LNCAP (cell line): Measurements from ENCODE around the gene COMMD3.

ENCODE experiments used
- TF ChIP-seq, protein P1 (sequence below): fragments of 450-650 bp; IDR thresholded peaks from 2 replicates; pipeline ENCODE4 v1.5.1; 2017; ENCODE audit warnings: mild to moderate bottlenecking

COMMD3 gene

DNA sequence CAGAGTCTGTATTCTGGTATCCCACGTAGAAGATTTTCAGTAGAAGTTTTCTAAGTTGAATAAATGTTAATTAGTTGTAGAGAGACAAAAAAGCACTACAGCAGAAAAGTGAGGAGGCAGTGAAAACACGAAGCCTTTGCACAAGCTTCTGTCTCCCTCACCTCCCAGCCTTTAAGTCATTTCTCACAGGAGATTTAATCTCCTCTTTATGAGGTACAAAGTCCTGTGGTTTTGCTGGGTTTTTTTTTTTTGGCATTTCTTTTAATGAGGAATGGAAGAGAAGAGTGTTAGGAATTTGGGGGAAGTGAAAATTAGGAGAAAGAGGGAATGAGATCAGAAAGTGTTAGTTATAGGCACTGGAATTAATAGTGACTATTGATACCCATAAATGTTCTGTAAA lies 50.6 kb downstream of the COMMD3 start:
- TF ChIP-seq, protein P1, sequence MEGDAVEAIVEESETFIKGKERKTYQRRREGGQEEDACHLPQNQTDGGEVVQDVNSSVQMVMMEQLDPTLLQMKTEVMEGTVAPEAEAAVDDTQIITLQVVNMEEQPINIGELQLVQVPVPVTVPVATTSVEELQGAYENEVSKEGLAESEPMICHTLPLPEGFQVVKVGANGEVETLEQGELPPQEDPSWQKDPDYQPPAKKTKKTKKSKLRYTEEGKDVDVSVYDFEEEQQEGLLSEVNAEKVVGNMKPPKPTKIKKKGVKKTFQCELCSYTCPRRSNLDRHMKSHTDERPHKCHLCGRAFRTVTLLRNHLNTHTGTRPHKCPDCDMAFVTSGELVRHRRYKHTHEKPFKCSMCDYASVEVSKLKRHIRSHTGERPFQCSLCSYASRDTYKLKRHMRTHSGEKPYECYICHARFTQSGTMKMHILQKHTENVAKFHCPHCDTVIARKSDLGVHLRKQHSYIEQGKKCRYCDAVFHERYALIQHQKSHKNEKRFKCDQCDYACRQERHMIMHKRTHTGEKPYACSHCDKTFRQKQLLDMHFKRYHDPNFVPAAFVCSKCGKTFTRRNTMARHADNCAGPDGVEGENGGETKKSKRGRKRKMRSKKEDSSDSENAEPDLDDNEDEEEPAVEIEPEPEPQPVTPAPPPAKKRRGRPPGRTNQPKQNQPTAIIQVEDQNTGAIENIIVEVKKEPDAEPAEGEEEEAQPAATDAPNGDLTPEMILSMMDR, result no peak

DNA sequence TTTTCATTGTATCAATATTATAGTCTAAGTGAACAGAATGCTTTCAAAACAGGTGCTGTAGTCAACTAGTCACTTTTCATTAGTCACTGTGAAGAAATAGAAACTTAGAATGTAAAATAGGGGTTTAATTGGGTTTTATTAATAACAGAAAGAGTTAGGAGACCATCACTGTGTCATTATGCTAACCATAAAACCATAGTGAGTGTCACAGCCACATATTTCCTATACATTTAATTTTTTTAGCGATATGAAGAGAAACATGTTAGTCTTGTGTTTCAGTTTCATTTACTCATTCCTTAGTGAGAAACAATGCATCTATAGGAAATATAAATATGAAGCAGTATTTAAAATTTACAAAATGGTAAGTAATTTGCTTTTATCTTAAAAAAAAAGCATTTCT lies 51.3 kb downstream of the COMMD3 start:
- TF ChIP-seq, protein P1, result no peak

DNA sequence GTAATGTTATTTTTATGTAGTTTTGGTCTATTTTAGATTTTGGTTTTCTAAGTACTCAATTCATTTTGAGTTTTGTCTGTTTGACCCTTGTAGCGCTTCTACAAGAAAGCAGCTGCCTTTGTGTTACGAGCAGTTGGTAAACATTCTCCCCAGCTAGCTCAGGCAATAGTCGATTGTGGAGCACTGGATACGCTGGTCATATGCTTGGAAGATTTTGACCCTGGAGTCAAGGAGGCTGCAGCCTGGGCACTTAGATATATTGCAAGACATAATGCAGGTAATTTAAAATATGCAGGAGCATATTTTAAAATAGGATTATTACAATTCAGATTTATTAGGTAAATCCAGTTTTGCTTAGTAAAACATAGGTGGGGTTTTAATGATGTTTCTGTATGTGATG lies 52.2 kb downstream of the COMMD3 start:
- TF ChIP-seq, protein P1, result no peak

DNA sequence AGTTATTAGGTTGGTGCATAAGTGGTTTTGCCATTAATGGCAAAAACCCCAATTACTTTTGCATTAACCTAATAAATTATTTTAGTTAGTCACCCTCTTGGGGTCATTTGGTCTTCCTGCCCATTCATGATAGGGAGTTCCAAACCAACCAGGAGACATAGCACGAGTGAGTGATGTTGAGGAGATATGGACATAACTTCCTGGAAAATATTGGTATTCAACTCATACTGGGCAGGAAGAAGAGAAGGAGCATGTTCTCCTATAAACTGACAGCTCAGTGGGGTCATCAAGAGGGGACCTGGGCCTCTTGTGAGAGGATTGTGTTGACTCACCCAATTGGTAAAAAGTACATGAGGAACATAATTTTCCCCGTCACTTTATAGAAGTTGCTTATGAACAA lies 52.8 kb downstream of the COMMD3 start:
- TF ChIP-seq, protein P1, result no peak

DNA sequence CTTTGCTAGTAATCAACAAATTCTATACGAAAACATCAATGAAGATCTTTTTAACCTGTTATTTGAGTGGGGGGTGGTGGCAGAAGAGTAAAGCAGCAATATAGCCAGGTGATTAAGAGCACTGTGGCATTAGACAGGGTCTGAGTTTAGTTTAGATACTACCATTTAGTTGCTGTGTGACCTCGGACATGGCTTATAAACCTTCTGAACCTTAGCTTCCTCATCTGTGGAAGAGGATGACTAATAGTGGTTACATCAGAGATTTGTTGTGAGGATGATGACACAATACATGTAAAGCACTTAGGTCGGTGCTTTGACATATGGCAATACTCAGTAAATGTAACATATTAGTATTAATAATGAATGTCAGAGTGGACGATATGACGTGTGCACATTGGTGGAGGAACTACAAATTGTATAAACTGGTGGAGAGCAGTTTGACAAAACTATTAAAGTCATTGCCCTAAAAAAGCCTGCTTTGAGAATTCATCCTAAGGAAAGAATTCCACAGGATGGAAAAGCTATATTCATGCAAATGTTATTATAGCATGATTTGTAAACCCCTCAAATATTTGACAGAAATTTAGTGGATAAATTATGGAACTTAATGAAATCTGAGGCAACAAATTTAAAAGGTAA lies 53.4 kb downstream of the COMMD3 start:
- TF ChIP-seq, protein P1, result no peak
